Activated CD8-positive, alpha-beta memory T cell treated with anti-CD3 and anti-CD28 coated beads for 48 hours (primary cell): ENCODE data around the gene GLT8D2.
"Not testable (repeated sequence)": the region's sequence is repeated elsewhere in the genome, so short reads cannot be mapped to it uniquely, and the experiment has no call there.

Experiments used
- DNase-seq, 3 experiments: peaks; one replicate each; pipeline ENCODE4 v3.0.0-alpha.2; 2020; ENCODE audit warnings: low read depth in 2 of 3, low spot score in 2 of 3

GLT8D2 gene

GRCh38 chr12:104054681-104055346 is 4.8 kb upstream of the GLT8D2 start:
- DNase-seq: no peak

- DNase-seq: no peak
Measured at GRCh38 chr12:104050436-104050835, 449 bp upstream of the GLT8D2 start.

- no peak for DNase-seq
Measured at GRCh38 chr12:104049278-104049902, 597 bp downstream of the GLT8D2 start.

GRCh38 chr12:104048811-104049210 is 1.2 kb downstream of the GLT8D2 start:
- no peak for DNase-seq

DNA sequence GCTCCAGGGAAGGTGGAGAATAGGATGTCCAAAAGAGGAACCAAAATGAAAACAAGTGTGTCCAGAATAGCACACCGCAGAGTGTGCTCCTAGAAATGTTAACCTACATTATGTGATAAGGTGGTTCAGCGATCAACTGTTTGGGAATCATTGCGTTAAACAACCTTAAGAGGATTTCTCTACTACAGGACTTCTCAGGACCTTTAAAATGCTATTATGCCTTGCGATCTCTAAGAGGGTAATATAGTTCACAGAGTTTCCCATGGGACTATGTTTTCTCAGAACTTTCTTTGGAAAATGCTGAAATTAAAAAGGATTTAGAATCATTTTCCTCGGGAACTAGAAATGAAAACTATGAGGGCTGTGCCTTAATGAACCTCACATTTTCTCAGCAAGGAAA is 1.8 kb downstream of the GLT8D2 start:
- no peak for DNase-seq

- DNase-seq: no peak
Measured at GRCh38 chr12:104046306-104046705, 3.7 kb downstream of the GLT8D2 start.

DNA sequence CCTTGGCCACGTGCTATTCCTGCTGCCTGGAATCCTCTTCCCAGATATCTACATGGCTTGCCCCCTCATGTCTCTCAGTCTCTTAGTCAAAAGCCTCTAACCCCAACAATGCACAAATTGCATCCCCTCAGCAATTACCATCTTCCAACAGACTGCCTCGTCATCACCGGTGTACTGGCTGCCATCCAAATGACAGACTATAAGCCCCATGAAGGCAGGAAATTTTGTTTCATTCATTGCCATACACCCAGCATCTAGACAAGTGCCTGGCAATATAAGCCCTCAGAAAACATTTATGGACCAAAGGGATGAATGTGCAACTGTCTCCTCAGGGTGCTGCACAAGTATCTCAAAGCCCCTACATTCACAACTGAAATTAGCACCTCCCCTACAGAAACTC is 5.8 kb downstream of the GLT8D2 start:
- DNase-seq: no peak

- no peak for DNase-seq
Measured at GRCh38 chr12:104042580-104042979, 7.4 kb downstream of the GLT8D2 start.

DNA sequence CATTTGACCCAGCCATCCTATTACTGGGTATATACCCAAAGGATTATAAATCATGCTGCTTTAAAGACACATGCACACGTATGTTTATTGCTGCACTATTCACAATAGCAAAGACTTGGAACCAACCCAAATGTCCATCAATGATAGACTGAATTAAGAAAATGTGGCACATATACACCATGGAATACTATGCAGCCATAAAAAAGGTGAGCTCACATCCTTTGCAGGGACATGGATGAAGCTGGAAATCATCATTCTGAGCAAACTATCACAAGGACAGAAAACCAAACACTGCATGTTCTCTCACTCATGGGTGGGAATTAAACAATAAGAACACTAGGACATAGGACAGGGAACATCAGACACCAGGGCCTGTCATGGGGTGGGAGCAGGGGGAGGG is 10.2 kb downstream of the GLT8D2 start:
- DNase-seq: not testable (repeated sequence)

GRCh38 chr12:104036143-104036542 is 13.8 kb downstream of the GLT8D2 start:
- DNase-seq: not testable (repeated sequence)

GRCh38 chr12:104030596-104030995 is 19.4 kb downstream of the GLT8D2 start:
- not testable (repeated sequence) for DNase-seq

DNA sequence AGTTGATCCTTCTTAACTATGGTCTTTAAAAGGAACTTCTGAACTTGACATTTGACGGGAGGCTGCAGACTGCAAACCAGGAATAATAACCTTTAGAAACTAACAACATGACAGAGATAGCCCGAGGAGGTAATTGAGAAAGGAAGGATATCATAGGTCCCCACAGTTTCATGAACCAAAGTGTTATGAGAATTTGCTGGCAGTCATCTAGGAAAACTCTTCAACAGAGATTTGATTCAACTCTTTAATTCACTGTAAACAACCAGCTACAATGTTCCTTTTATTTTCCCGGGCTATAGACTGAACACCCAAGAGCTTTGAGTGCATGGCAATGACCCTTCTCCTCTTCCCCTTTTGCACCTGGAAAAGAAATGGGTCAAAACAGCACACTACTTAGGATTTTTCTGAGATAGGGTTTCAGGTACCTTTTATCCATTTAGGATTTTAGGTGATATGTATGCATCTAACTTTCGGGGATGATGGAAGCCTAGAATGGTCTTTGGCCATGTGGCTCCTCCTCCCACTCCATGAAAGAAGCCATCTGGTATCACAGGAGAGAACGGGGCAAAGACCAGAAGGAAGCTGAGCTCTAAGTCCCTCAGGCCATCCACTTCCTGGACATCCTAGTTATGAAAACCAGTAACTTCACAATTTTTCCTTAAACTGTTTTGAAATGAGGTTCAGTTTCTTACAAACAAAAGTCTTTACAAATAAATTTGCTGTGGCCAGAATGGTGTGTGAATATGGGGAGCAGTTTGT is 23.0 kb downstream of the GLT8D2 start:
- no peak for DNase-seq

DNA sequence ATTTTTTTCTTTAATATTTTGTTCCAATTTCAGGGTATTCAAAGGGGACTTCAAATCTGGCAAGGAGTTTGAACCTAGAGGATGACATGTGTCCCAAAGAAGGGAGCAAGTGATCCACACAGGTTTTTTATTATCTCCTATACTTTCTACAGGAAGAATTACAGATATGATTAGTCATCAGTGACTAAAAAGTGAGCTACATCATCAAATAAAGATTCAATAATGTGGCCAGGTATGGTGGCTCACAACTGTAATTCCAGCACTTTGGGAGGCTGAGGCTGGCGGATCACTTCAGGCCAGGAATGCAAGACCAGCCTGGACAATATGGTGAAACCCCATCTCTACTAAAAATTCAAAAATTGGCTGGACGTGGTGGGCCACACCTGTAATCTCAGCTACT is 24.2 kb downstream of the GLT8D2 start:
- DNase-seq: no peak

- no peak for DNase-seq
Measured at GRCh38 chr12:104024348-104024747, 25.6 kb downstream of the GLT8D2 start.

- DNase-seq: no peak
Measured at GRCh38 chr12:104023710-104024109, 26.3 kb downstream of the GLT8D2 start.

- no peak for DNase-seq
Measured at GRCh38 chr12:104022786-104023185, 27.2 kb downstream of the GLT8D2 start.

- DNase-seq: not testable (repeated sequence)
Measured at GRCh38 chr12:104021862-104022261, 28.1 kb downstream of the GLT8D2 start.

DNA sequence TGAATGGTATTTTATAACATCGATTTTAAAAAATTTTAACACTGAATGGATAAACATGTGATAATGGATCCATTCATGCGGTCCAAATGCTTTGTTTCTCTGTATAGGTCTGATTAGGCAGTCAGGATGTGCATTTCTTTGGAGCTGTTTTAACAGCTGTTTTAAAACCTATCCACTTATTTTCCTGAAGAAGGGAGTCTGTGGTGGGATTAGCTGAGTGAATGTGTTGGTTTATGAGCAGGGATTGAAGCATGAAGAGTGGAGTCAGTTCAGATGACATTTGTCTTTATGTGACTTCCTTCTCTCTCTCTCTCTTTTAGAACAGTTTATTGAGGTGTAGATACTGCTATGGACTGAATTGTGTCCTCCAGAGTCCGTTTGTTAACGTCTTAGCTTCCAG is 37.7 kb downstream of the GLT8D2 start:
- DNase-seq: no peak

GRCh38 chr12:104011253-104011652 is 38.7 kb downstream of the GLT8D2 start:
- DNase-seq: no peak

DNA sequence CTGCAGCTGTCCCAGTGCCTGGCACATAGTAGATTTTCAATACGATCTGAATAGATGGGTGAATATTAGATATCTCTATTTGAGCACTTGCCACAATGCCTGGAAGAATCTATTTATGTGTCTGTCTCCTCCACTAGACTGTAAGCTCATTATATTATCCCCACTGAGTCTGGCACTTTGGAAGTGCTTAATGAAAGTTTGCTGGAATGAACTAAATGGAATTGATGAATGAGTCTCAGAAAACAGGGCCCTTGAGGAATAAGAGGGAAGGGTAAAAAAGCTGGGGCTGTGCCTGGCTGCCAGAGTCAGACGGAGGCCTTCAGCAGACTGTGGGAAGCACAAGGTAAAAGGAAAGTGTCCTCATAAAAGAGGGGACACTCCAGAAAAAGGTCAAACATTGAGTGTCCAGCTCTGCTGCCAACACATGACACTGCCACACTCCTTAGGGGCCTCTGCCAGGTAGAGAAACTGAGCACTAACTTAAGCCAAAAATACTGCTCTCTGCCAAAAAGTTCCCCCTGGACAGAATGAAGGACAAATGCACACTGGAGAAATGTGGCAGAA is 39.3 kb downstream of the GLT8D2 start:
- no peak for DNase-seq

- DNase-seq: no peak
Measured at GRCh38 chr12:104010121-104010520, 39.9 kb downstream of the GLT8D2 start.

GRCh38 chr12:104006929-104007328 is 43.1 kb downstream of the GLT8D2 start:
- no peak for DNase-seq
